Hepatocyte (in vitro differentiated cells): ENCODE data around the gene FRAS1.

ENCODE experiments used
- EZH2 ChIP-seq: fragments of 200-600 bp; sonication (generic); IDR thresholded peaks from 2 replicates; pipeline ENCODE4 v1.6.1; 2016; ENCODE audit warnings: antibody characterized with exemption, mild to moderate bottlenecking, borderline replicate concordance
- EZH2phosphoT487 ChIP-seq: fragments of 200-600 bp; sonication (generic); IDR thresholded peaks from one replicate; pipeline ENCODE4 v1.6.1; 2018; ENCODE audit warnings: antibody characterized with exemption, mild to moderate bottlenecking, low read depth, moderate library complexity; ENCODE audit not compliant: unreplicated experiment, severe bottlenecking
- TF ChIP-seq, protein P1 (sequence below): fragments of 200-600 bp; sonication (generic); IDR thresholded peaks from 2 replicates; pipeline ENCODE4 v1.5.1; 2016; ENCODE audit warnings: antibody characterized with exemption, mild to moderate bottlenecking; ENCODE audit not compliant: poor library complexity

DNA sequence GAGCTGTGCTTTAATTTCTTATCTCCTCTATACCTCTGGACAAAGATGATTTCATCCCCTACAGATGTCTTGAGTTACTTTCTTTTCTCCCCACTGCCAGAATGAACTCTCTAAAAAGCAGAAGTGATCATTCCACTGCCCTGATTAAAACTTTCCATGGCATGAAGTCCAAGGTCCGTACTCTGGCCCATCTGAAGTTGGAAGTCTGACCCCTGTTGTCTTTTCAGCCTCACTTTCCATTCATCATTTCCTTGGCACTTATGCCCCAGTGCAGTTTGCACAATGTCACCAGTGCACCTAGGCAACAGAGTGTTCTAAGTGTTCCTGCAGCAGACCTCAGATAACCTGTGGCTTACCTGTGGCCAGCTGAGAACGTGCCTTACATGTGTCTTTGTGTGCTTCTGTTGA, 242.4 kb downstream of the FRAS1 start:
- TF ChIP-seq, protein P1, sequence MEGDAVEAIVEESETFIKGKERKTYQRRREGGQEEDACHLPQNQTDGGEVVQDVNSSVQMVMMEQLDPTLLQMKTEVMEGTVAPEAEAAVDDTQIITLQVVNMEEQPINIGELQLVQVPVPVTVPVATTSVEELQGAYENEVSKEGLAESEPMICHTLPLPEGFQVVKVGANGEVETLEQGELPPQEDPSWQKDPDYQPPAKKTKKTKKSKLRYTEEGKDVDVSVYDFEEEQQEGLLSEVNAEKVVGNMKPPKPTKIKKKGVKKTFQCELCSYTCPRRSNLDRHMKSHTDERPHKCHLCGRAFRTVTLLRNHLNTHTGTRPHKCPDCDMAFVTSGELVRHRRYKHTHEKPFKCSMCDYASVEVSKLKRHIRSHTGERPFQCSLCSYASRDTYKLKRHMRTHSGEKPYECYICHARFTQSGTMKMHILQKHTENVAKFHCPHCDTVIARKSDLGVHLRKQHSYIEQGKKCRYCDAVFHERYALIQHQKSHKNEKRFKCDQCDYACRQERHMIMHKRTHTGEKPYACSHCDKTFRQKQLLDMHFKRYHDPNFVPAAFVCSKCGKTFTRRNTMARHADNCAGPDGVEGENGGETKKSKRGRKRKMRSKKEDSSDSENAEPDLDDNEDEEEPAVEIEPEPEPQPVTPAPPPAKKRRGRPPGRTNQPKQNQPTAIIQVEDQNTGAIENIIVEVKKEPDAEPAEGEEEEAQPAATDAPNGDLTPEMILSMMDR, result no peak
- TF ChIP-seq EZH2, result no peak
- no peak for TF ChIP-seq EZH2phosphoT487
